Airway epithelial cell (primary cell): ENCODE results near the gene STX2. TPM values are rescaled to one million over a fixed set of nuclear protein-coding genes. Genes with fewer than 3 reads are reported as not detected.

Experiments used
- total RNA-seq: library from RNA; depleted of rRNA; stranded (reverse); fragments of >200 nt; gene quantifications from 2 replicates; pipeline ENCODE4 v1.2.3, GENCODE V29; 2015

STX2 gene
- 6.5 and 6.9 TPM in 2 replicates for total RNA-seq

DNA sequence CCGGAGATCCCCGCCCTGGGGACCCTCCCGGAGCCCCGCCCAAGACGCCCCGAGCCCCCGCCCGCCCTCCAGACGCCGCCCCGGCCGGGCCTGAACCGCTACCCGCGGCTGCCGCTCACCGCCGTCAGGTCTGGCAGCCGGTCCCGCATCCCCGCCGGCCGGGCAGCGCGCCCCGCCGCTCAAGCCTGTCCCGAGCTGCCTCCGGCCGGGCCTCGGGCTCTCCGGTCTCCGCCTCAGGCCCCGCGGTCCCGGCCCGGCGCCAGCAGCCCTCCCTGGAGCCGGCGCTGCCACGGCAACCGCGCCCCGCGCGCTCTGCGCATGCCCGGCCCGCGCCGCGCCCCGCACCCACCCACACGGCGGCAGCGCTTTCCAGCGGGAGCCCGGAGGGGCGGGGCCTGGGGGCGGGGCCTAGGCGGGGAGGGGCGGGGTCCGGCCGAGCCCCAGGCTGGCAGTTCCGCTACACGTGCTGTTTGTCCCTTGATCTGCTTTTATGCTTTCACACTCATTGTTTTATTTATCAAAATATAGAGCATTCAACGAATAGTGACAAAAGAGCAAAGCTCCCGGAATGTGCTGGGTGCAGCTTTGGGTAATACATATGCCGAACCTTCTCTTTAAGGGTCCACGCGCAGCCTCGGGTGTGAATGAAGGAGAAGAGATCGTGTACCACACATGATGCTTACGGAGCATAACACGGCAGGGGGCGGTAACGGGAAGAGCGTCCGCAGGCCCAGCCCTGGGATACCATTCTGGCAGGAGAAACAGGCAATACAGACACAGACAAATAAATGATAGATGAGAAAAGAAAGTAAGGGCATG is at the start of gene STX2:
Gene STX2, minus strand, starts transcription at position 300 of the 819 bp plus-strand sequence. Its CDS starts 151 bp downstream, at position 149.

DNA sequence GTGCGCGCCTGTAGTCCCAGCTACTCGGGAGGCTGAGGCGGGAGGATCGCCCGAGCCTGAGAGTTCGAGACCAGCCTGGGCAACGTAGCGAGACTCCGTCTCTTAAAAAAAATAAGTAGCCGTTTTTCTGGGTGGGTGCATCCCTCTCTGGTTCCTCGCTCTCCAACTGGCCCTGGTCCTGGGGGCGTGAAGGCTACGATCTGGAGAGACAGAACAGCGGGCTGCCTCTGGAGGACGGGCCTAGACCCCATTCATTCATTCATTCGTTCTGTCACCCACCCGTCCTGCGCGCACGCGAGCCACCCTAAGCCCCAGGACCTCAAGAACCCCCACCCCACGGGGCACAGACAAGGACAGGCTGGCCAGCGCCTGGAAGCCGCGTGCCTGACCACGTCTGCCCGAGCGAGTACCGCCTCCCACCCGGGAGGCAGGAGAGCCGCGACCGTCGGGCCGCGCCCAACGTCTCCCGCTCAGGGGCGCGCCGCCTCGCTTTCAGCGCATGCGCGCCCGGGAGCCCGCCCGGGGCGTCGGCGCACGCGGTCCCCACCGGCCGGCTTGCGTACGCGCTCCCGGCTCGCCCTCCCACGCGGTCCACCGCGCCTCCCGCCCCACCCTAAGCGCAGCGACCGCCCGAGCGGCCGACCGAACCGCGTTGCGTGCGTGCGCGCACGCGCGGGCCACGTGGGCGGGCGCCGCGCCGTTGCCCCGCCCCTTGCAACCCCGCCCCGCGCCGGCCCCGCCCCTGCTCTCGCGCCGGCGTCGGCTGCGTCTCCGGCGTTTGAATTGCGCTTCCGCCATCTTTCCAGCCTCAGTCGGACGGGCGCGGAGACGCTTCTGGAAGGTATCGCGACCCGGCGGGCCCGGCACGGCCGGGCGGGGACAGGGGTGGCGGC is 32.5 kb upstream of the STX2 start, which contains the start of gene RAN:
Gene RAN, plus strand, starts transcription at position 781 of the 893 bp plus-strand sequence. CDS start 528 bp downstream, outside the sequence.

Other genes starting within 250 kb of the STX2 start
- not detected in 2 replicates for gene RIMBP2, start 123.0 kb downstream of the STX2 start, total RNA-seq
- 391 and 582 TPM in 2 replicates for gene RAN, start 32.8 kb upstream of the STX2 start, total RNA-seq
- not detected in 2 replicates for gene ADGRD1, start 114.7 kb upstream of the STX2 start, total RNA-seq